NB4 (cell line): ENCODE results near the gene GPC3.

Experiments
- DNase-seq: peaks from one replicate; pipeline ENCODE4 v3.0.0; 2010; ENCODE audit warnings: low read depth
- H3K4me3 ChIP-seq: one replicate; pipeline ENCODE4 v1.5.1; 2011; ENCODE audit warnings: mild to moderate bottlenecking, low read depth, low read length, moderate library complexity
- MYC ChIP-seq: IDR thresholded peaks from 2 replicates; pipeline ENCODE4 v1.6.1; 2011; ENCODE audit warnings: low read depth, low read length
- POLR2A ChIP-seq: IDR thresholded peaks from 2 replicates; pipeline ENCODE4 v1.6.1; 2011; ENCODE audit warnings: mild to moderate bottlenecking; ENCODE audit not compliant: insufficient read length; ENCODE audit errors: extremely low read depth
- TF ChIP-seq, protein P1 (sequence below): IDR thresholded peaks from 2 replicates; pipeline ENCODE4 v1.6.1; 2011; ENCODE audit warnings: low read depth, low read length
- TF ChIP-seq, protein P2 (sequence below): IDR thresholded peaks from one replicate; pipeline ENCODE4 v1.5.1; 2012; ENCODE audit warnings: low read depth, low read length

The GPC3 gene

DNA sequence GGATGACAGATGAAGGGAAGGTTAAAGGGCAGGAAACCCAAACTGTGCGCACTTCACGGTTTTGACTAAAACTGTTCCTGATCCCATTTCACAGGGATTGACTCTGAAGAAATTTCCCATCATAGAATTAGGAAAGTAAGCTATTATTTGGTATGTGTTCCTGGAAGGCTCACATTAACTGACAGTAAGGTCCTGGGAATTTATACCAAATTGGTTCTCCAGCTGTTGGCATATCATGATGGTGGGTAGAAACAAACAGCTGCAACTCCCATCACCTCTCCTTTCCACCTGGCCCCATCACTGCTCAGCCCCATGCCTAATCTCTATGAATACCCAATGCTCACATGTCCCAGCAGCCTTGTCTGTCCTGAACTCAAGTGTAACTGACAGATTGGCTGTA lies 121.2 kb downstream of the GPC3 start:
- TF ChIP-seq, protein P1, sequence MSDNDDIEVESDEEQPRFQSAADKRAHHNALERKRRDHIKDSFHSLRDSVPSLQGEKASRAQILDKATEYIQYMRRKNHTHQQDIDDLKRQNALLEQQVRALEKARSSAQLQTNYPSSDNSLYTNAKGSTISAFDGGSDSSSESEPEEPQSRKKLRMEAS = no peak
- no peak for DNase-seq
- H3K4me3 ChIP-seq = no peak overlapping the region

DNA sequence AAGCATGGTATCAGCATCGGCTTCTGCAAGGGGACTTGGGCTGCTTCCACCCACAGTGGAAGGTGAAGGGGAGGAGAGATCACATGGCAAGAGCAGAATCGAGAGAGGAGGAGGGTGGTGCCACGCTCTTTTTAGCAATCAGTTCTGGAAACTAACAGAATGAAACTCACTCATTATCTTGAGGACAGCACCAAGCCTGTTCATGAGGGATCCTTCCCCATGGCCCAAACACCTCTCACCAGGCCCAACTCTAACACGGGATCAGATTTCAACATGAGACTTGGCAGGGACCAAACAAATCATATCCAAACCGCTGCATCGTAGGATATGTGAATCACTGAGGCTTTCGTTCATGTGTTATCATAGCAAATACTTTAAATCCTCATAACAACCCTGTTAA lies 125.5 kb downstream of the GPC3 start:
- no peak overlapping the region for H3K4me3 ChIP-seq
- TF ChIP-seq POLR2A = no peak
- no peak for TF ChIP-seq MYC
- TF ChIP-seq, protein P2, sequence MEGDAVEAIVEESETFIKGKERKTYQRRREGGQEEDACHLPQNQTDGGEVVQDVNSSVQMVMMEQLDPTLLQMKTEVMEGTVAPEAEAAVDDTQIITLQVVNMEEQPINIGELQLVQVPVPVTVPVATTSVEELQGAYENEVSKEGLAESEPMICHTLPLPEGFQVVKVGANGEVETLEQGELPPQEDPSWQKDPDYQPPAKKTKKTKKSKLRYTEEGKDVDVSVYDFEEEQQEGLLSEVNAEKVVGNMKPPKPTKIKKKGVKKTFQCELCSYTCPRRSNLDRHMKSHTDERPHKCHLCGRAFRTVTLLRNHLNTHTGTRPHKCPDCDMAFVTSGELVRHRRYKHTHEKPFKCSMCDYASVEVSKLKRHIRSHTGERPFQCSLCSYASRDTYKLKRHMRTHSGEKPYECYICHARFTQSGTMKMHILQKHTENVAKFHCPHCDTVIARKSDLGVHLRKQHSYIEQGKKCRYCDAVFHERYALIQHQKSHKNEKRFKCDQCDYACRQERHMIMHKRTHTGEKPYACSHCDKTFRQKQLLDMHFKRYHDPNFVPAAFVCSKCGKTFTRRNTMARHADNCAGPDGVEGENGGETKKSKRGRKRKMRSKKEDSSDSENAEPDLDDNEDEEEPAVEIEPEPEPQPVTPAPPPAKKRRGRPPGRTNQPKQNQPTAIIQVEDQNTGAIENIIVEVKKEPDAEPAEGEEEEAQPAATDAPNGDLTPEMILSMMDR = no peak
- TF ChIP-seq, protein P1 = no peak
- no peak for DNase-seq

DNA sequence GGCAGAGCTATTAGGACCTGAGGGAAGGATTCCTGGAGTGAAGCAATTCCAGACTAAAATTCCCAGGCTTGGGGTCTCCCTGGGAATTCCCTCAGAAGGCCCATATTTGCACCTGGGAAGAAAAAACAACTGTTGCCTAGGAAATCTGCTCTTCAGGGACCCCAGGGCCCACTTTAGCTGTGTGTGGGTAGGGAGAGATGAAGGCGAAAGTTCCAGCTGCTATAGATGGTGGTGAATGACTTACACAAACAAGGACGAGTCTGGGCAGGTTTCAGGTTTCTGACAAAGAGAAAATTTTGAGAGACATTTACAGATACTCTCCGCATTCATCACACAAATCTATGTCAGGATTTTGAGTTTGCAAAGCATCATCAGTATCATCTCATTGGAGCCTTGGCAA lies 126.1 kb downstream of the GPC3 start:
- no peak for DNase-seq
- TF ChIP-seq, protein P2 = no peak
- TF ChIP-seq POLR2A (no peak), MYC (no peak)
- TF ChIP-seq, protein P1 = no peak
- no peak overlapping the region for H3K4me3 ChIP-seq

DNA sequence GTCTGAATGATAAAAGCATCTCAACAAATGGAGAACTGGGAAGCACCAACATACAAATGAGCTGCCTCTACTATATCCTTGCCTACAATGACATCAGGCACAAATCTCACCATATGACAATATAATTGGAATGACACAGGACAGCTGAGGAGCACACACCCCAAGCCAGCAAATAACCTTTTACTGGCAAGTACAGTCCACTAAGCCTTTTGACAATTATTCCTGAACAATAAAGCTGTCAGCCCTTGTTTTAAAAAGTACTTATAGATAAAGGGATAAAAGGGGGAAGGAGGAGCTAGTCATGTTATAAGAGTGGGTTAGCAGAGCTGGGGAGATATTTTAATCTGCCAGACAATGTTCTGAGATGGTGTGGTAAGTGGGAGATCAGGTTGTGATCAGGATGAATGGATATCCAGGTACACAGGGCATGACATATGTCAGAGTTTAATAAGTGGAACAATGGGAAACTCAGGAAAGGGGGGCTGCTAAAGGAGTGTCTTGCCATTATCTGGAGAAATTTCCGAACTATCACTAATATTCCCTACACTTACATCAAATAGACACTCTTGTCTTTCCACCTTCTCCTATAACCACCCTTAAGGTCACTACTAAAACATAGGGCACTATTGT lies 127.6 kb downstream of the GPC3 start:
- H3K4me3 ChIP-seq = no peak overlapping the region
- DNase-seq = no peak
- TF ChIP-seq MYC (no peak), POLR2A (no peak)
- TF ChIP-seq, protein P2 = no peak

DNA sequence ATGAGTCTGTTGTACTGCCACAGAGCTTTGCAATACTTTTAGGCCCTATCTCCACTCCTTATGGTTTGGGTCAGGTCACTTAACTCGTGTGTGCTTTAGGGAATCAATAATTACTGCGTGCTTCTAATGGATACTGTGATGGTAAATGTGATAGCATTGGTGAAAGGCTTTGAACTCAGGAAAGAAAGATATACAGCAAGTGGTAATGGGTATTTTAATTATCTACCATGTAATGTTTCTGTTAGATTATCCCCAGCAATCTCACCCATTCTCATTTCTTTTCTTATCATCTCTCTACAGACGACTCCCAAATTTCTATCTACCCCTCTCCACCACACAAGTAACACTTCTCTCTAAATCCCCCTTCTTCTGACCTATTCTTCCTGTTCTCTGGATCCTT lies 128.6 kb downstream of the GPC3 start:
- no peak overlapping the region for H3K4me3 ChIP-seq
- TF ChIP-seq MYC (no peak), POLR2A (no peak)
- TF ChIP-seq, protein P1 = no peak
- TF ChIP-seq, protein P2 = no peak
- no peak for DNase-seq

DNA sequence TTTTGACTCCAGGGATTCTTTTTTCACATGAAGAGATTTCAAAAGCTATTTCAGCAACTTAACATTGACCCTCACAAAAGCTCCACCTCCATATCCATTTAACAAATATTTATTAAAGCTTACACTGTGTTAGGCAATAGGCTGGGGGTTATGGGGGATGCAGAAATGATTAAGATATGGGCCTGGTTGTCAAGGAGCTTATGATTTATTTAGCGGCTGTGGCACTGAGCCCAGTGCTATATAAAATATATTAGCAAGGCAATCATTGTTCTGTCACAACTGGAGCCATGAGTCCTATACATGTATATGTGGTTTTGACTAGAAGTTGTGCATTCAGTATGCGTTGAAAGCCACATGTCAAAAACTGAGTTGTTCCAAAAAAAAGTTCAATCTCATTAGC lies 131.1 kb downstream of the GPC3 start:
- no peak for DNase-seq
- no peak for TF ChIP-seq MYC
- TF ChIP-seq POLR2A = no peak
- TF ChIP-seq, protein P2 = no peak
- TF ChIP-seq, protein P1 = no peak
- no peak overlapping the region for H3K4me3 ChIP-seq
